HEK293 (cell line): ENCODE measurements around the gene NDOR1.

Experiments
- CTCF ChIA-PET: fragments of 350-600 bp; formaldehyde crosslinking; extraction: SDS; loops from one replicate; lab custom pipeline; 2021; ENCODE audit warnings: antibody characterized with exemption; lab: Yijun Ruan, JAX
- POLR2A ChIA-PET: fragments of 300-600 bp; formaldehyde crosslinking; extraction: SDS; loops from one replicate; lab custom pipeline; 2020; ENCODE audit warnings: antibody characterized with exemption, inconsistent platforms; lab: Yijun Ruan, JAX
- H3K27ac ChIP-seq: fragments of 200-500 bp; sonication (Bioruptor generic); 2 replicates; pipeline ENCODE4 v1.5.1; 2014; ENCODE audit warnings: low read depth, low read length, control low read depth, inconsistent platforms; ENCODE audit errors: extremely low read depth
- H3K36me3 ChIP-seq, 2 experiments: fragments of 200-500 bp in 1 of 2; sonication (Bioruptor generic) in 1 of 2; 1 replicate in 1 of 2; 2 replicates in 1 of 2; pipeline ENCODE4 v1.5.1; 2014 to 2017; ENCODE audit warnings: inconsistent platforms in 2 of 2, low read length in 2 of 2; ENCODE audit not compliant: control insufficient read depth in 2 of 2, insufficient read depth in 1 of 2
- H3K4me1 ChIP-seq: fragments of 200-500 bp; sonication (Bioruptor generic); 2 replicates; pipeline ENCODE4 v1.5.1; 2014; ENCODE audit warnings: mild to moderate bottlenecking, low read length, inconsistent platforms; ENCODE audit not compliant: control insufficient read depth, insufficient read depth
- H3K4me3 ChIP-seq: 2 replicates; pipeline ENCODE4 v1.5.1; 2011; ENCODE audit warnings: low read depth, mild to moderate bottlenecking, control low read depth, low read length, moderate library complexity
- H3K9me3 ChIP-seq: fragments of 200-500 bp; sonication (Bioruptor generic); 2 replicates; pipeline ENCODE4 v1.5.1; 2014; ENCODE audit warnings: low read depth, low read length, inconsistent platforms; ENCODE audit not compliant: control insufficient read depth, insufficient read depth
- BCL11A ChIP-seq: fragments of 450-650 bp; formaldehyde crosslinking; IDR thresholded peaks from 2 replicates; pipeline ENCODE4 v1.5.1; 2016; ENCODE audit warnings: low read depth, missing biosample characterization, missing genetic modification characterization
- TRIM28 ChIP-seq: IDR thresholded peaks from 2 replicates; pipeline ENCODE4 v1.6.1; 2011; ENCODE audit warnings: low read length, control low read depth, borderline replicate concordance
- ZBTB17 ChIP-seq: fragments of 450-650 bp; formaldehyde crosslinking; IDR thresholded peaks from 2 replicates; pipeline ENCODE4 v1.5.1; 2016; ENCODE audit warnings: missing biosample characterization, missing genetic modification characterization
- ZBTB20 ChIP-seq: fragments of 450-650 bp; formaldehyde crosslinking; IDR thresholded peaks from 2 replicates; pipeline ENCODE4 v1.5.1; 2016; ENCODE audit warnings: missing biosample characterization, missing genetic modification characterization
- ZNF10 ChIP-seq: fragments of 450-650 bp; formaldehyde crosslinking; IDR thresholded peaks from 2 replicates; pipeline ENCODE4 v1.5.1; 2017; ENCODE audit warnings: missing biosample characterization, missing genetic modification characterization
- ZNF335 ChIP-seq: fragments of 450-650 bp; formaldehyde crosslinking; conservative IDR thresholded peaks from 2 replicates; pipeline ENCODE4 v1.5.1; 2016; ENCODE audit warnings: missing biosample characterization, missing genetic modification characterization
- ZNF426 ChIP-seq: fragments of 450-650 bp; formaldehyde crosslinking; IDR thresholded peaks from 2 replicates; pipeline ENCODE4 v1.5.1; 2017; ENCODE audit warnings: missing biosample characterization, missing genetic modification characterization, mild to moderate bottlenecking, inconsistent platforms, moderate library complexity
- ZNF473 ChIP-seq: fragments of 450-650 bp; formaldehyde crosslinking; IDR thresholded peaks from 2 replicates; pipeline ENCODE4 v1.5.1; 2017; ENCODE audit warnings: missing biosample characterization, missing genetic modification characterization
- ZNF544 ChIP-seq: fragments of 450-650 bp; formaldehyde crosslinking; IDR thresholded peaks from 2 replicates; pipeline ENCODE4 v1.5.0; 2017; ENCODE audit warnings: missing biosample characterization, missing genetic modification characterization
- ZSCAN30 ChIP-seq: fragments of 450-650 bp; IDR thresholded peaks from 2 replicates; pipeline ENCODE4 v1.5.1; 2018; ENCODE audit warnings: missing biosample characterization, mild to moderate bottlenecking, missing genetic modification characterization, moderate library complexity
- TF ChIP-seq, protein P1 (sequence below): fragments of 450-650 bp; formaldehyde crosslinking; conservative IDR thresholded peaks from 2 replicates; pipeline ENCODE4 v1.5.1; 2016; ENCODE audit warnings: low read depth, missing biosample characterization, missing genetic modification characterization
- TF ChIP-seq, protein P2 (sequence below): fragments of 450-650 bp; formaldehyde crosslinking; IDR thresholded peaks from 2 replicates; pipeline ENCODE4 v1.5.1; 2017; ENCODE audit warnings: missing biosample characterization, mild to moderate bottlenecking, missing genetic modification characterization, moderate library complexity
- TF ChIP-seq, protein P3 (sequence below): fragments of 450-650 bp; formaldehyde crosslinking; IDR thresholded peaks from 2 replicates; pipeline ENCODE4 v1.5.1; 2016; ENCODE audit warnings: missing biosample characterization, missing genetic modification characterization
- TF ChIP-seq, protein P4 (sequence below): fragments of 450-650 bp; formaldehyde crosslinking; optimal IDR thresholded peaks from 2 replicates; pipeline ENCODE3; 2016; ENCODE audit warnings: missing biosample characterization, mild to moderate bottlenecking, missing genetic modification characterization
- TF ChIP-seq, protein P5 (sequence below): fragments of 450-650 bp; formaldehyde crosslinking; IDR thresholded peaks from 2 replicates; pipeline ENCODE4 v1.5.1; 2016; ENCODE audit warnings: missing biosample characterization, missing genetic modification characterization

The NDOR1 gene

DNA sequence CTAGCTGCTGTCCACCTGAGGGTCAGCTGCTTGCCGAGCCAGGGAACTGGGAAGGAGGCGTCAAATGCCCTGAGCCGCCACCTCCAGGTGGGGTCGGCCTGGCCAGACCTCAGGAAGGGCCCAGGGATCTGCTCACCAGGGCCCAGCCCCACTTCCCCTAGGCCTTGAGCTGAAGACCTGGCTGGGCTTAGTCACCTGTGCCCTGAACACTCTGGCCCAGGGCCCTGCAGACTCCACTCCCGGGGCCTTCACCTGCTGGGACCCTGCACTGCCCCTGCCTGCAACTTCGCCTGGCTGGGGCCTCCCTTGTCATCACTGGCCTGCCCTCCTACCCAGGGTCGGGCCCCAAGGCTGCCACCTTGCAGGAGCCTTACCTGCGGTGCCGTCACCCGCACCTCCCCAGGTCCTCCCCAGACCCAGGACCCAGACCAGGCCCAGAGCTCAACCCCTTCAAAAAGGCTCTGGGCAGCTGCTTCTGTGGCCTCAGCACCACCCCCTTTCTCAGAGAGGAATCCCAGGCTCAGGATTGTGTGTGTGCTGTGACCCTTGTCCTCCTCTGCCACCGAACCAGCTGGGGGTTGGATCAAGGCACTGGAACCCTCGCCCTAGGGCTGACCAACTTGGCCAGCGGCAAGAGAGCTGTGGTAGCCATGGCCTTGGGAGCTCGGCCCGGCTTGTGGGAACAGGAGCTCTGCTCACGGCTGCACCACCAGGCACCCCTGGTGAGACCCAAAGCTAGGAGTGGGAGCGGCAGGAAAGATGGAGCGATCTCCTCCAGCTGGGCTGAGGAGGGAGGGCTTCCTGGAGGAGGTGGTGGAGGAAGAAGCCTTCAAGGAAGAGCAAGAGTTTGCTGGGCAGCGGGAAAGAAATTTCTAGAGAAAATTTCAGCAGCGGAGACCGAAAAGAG lies 48.5 kb downstream of the NDOR1 start:
- Histone ChIP-seq H3K36me3 (peaks cover 6 to 16% of the 10 kb centered on the region in 2 experiments), H3K4me1 (peaks cover 5% of the 10 kb centered on the region; the same call in 1 of the 2 replicates), H3K4me3 (peak overlapping the region; percentile 89), H3K9me3 (no peaks in the 10 kb centered on the region), H3K27ac (no peak overlapping the region)
- ChIA-PET CTCF (interaction anchor here (0.6 to 5.2 kb wide), 8 partner anchors 9 to 467 kb away, joined by 3 to 45 read pairs (median 4); no protein-coding TSS in a partner anchor), POLR2A (interaction anchor here (1.0 to 9.1 kb wide), 8 partner anchors 8 to 169 kb away, joined by 3 to 336 read pairs (median 6); partner anchors contain the start of genes EXD3, MAN1B1, NOXA1 and NRARP)
- TF ChIP-seq ZBTB20 (tag by site-specific recombination), result peak; percentile 22; the same call in 1 of the 2 replicates
- TF ChIP-seq, protein P1, sequence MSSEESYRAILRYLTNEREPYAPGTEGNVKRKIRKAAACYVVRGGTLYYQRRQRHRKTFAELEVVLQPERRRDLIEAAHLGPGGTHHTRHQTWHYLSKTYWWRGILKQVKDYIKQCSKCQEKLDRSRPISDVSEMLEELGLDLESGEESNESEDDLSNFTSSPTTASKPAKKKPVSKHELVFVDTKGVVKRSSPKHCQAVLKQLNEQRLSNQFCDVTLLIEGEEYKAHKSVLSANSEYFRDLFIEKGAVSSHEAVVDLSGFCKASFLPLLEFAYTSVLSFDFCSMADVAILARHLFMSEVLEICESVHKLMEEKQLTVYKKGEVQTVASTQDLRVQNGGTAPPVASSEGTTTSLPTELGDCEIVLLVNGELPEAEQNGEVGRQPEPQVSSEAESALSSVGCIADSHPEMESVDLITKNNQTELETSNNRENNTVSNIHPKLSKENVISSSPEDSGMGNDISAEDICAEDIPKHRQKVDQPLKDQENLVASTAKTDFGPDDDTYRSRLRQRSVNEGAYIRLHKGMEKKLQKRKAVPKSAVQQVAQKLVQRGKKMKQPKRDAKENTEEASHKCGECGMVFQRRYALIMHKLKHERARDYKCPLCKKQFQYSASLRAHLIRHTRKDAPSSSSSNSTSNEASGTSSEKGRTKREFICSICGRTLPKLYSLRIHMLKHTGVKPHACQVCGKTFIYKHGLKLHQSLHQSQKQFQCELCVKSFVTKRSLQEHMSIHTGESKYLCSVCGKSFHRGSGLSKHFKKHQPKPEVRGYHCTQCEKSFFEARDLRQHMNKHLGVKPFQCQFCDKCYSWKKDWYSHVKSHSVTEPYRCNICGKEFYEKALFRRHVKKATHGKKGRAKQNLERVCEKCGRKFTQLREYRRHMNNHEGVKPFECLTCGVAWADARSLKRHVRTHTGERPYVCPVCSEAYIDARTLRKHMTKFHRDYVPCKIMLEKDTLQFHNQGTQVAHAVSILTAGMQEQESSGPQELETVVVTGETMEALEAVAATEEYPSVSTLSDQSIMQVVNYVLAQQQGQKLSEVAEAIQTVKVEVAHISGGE (tag by site-specific recombination), result no peak
- TF ChIP-seq ZNF335, result peak; percentile 52; the same call in 1 of the 2 replicates
- TF ChIP-seq, protein P2, sequence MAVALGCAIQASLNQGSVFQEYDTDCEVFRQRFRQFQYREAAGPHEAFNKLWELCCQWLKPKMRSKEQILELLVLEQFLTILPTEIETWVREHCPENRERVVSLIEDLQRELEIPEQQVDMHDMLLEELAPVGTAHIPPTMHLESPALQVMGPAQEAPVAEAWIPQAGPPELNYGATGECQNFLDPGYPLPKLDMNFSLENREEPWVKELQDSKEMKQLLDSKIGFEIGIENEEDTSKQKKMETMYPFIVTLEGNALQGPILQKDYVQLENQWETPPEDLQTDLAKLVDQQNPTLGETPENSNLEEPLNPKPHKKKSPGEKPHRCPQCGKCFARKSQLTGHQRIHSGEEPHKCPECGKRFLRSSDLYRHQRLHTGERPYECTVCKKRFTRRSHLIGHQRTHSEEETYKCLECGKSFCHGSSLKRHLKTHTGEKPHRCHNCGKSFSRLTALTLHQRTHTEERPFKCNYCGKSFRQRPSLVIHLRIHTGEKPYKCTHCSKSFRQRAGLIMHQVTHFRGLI (tag by site-specific recombination), result 0 out of 2 replicates have a peak, but pooled peaks have one; percentile 20
- TF ChIP-seq, protein P3, sequence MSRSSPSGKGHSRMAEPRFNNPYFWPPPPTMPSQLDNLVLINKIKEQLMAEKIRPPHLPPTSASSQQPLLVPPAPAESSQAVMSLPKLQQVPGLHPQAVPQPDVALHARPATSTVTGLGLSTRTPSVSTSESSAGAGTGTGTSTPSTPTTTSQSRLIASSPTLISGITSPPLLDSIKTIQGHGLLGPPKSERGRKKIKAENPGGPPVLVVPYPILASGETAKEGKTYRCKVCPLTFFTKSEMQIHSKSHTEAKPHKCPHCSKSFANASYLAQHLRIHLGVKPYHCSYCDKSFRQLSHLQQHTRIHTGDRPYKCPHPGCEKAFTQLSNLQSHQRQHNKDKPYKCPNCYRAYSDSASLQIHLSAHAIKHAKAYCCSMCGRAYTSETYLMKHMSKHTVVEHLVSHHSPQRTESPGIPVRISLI (tag by site-specific recombination), result no peak
- TF ChIP-seq ZNF544 (tag by site-specific recombination), result no peak
- peak; percentile 74 for TF ChIP-seq ZNF10 (tag by site-specific recombination)
- no peak for TF ChIP-seq TRIM28
- TF ChIP-seq, protein P4, sequence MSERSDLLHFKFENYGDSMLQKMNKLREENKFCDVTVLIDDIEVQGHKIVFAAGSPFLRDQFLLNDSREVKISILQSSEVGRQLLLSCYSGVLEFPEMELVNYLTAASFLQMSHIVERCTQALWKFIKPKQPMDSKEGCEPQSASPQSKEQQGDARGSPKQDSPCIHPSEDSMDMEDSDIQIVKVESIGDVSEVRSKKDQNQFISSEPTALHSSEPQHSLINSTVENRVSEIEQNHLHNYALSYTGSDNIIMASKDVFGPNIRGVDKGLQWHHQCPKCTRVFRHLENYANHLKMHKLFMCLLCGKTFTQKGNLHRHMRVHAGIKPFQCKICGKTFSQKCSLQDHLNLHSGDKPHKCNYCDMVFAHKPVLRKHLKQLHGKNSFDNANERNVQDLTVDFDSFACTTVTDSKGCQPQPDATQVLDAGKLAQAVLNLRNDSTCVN, result no peak
- TF ChIP-seq, protein P5, sequence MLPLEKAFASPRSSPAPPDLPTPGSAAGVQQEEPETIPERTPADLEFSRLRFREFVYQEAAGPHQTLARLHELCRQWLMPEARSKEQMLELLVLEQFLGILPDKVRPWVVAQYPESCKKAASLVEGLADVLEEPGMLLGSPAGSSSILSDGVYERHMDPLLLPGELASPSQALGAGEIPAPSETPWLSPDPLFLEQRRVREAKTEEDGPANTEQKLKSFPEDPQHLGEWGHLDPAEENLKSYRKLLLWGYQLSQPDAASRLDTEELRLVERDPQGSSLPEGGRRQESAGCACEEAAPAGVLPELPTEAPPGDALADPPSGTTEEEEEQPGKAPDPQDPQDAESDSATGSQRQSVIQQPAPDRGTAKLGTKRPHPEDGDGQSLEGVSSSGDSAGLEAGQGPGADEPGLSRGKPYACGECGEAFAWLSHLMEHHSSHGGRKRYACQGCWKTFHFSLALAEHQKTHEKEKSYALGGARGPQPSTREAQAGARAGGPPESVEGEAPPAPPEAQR (tag by site-specific recombination), result no peak
- TF ChIP-seq ZSCAN30 (tag by site-specific recombination), result no peak
- TF ChIP-seq ZBTB17 (tag by site-specific recombination), result peak; percentile 42; the same call in 1 of the 2 replicates
- no peak for TF ChIP-seq ZNF473 (tag by site-specific recombination)
- no peak for TF ChIP-seq ZNF426 (tag by site-specific recombination)
- TF ChIP-seq BCL11A (tag by site-specific recombination), result no peak
